Measurements from ENCODE around the gene PHF21B. TPM values are rescaled to one million over a fixed set of nuclear protein-coding genes. Genes with fewer than 3 reads are reported as not detected.

The PHF21B gene
- total and polyA plus RNA-seq, 2 experiments from 2014 or later, result 20.6 to 149 TPM

GRCh38 chr22:44846726-44847275, 163.0 kb downstream of the PHF21B start:
- Histone ChIP-seq H3K4me1 (ENCODE audit: insufficient read depth) (no peaks in the 10 kb centered on the region), H3K27ac (ENCODE audit: low read depth) (no peak overlapping the region), H2AFZ (no peak overlapping the region), H3K79me2 (replicated peaks; ENCODE audit: insufficient read depth) (no peaks in the 10 kb centered on the region), H3K9me2 (ENCODE audit: insufficient read depth) (no peaks in the 10 kb centered on the region), H3K4me2 (no peak overlapping the region), H3K36me3 (ENCODE audit: insufficient read depth) (no peaks in the 10 kb centered on the region), H4K20me1 (replicated peaks; ENCODE audit: insufficient read depth) (no peaks in the 10 kb centered on the region; the same call in 1 of the 2 replicates), H3K4me3 (no peak overlapping the region), H3K27me3 (ENCODE audit: insufficient read depth) (no peaks in the 10 kb centered on the region), H3F3A (replicated peaks; ENCODE audit: low read depth) (no peaks in the 10 kb centered on the region)
- TF ChIP-seq ETS1 (IDR thresholded peaks at IDR 0.05), result no peak
- no peak for TF ChIP-seq EZH2phosphoT487 (IDR thresholded peaks at IDR 0.05; ENCODE audit: unreplicated experiment)
- no peak for TF ChIP-seq POLR2AphosphoS5 (IDR thresholded peaks at IDR 0.05; ENCODE audit: low read depth)
- TF ChIP-seq ZNF462 (CRISPR knock-in tag; IDR thresholded peaks at IDR 0.05), result no peak
- TF ChIP-seq CREB1 (CRISPR knock-in tag; IDR thresholded peaks at IDR 0.05; ENCODE audit: low read depth), result no peak
- no peak for TF ChIP-seq ZNF114 (CRISPR knock-in tag; IDR thresholded peaks at IDR 0.05)
- TF ChIP-seq ZNF331 (CRISPR knock-in tag; IDR thresholded peaks at IDR 0.05; ENCODE audit: low read depth), result no peak
- peaks cover 2% of the 10 kb centered on the region for H3K27me3 Mint-ChIP-seq (ENCODE audit: insufficient read depth, low read depth, poor library complexity)
- no peak for ATAC-seq
- no peaks in the 10 kb centered on the region for H3K4me1 Mint-ChIP-seq
- peaks cover 11% of the 10 kb centered on the region; the same call in 2 of the 3 replicates for H3K9me3 Mint-ChIP-seq
- no peak overlapping the region for H3K4me3 Mint-ChIP-seq
- peaks cover 20% of the 10 kb centered on the region for H3K36me3 Mint-ChIP-seq (ENCODE audit: low read depth)
- no peak overlapping the region; the same call in 1 of the 2 replicates for H3K27ac Mint-ChIP-seq
- DNase-seq (ENCODE audit: low spot score), result no peak
